SK-N-SH treated with all-trans-retinoic acid at 6 μM for 48 hours (cell line): Measurements from ENCODE around the gene AGGF1.

Experiments used
- TCF4 ChIP-seq: fragments of 250-450 bp; sonication (Bioruptor Pico); IDR thresholded peaks from 2 replicates; pipeline ENCODE4 v1.8.0; 2021; ENCODE audit warnings: mild to moderate bottlenecking, moderate library complexity, borderline replicate concordance
- ZC3H10 ChIP-seq: fragments of 250-450 bp; sonication (Bioruptor Pico); IDR thresholded peaks from 2 replicates; pipeline ENCODE4 v1.5.1; 2021; ENCODE audit warnings: mild to moderate bottlenecking, moderate library complexity
- ZFP3 ChIP-seq: fragments of 250-450 bp; sonication (Bioruptor Pico); IDR thresholded peaks from 2 replicates; pipeline ENCODE4 v1.5.0; 2020; ENCODE audit warnings: mild to moderate bottlenecking, moderate library complexity
- ZFP30 ChIP-seq: fragments of 450-650 bp; formaldehyde crosslinking; IDR thresholded peaks from 2 replicates; pipeline ENCODE4 v1.5.0; 2022; ENCODE audit warnings: mild to moderate bottlenecking, moderate library complexity
- ZNF8 ChIP-seq: fragments of 450-650 bp; formaldehyde crosslinking; IDR thresholded peaks from 2 replicates; pipeline ENCODE4 v1.5.0; 2020; ENCODE audit warnings: mild to moderate bottlenecking, moderate library complexity
- TF ChIP-seq, protein P1 (sequence below): fragments of 250-450 bp; sonication (Bioruptor Pico); IDR thresholded peaks from 2 replicates; pipeline ENCODE4 v1.5.1; 2020; ENCODE audit warnings: low read depth, mild to moderate bottlenecking, moderate library complexity

DNA sequence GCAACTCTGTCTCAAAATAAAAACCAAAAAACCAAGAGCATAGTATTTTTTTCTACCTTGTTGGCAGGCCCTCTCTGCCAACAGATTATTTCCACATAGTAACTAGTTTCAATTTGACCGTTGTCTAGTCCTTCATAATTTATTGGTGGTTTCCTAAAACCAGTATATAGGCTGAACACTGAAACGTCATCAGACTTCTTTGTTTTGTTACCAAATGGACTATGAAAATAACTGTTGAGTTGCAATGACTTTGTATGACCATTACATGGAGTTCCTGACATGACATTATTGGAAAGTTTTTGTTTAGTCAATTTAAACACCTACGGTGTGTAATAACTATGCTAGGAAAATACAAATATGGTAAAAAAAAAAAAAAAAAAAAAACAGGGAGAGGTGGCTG is 1.7 kb downstream of the AGGF1 start:
- TF ChIP-seq, protein P1, sequence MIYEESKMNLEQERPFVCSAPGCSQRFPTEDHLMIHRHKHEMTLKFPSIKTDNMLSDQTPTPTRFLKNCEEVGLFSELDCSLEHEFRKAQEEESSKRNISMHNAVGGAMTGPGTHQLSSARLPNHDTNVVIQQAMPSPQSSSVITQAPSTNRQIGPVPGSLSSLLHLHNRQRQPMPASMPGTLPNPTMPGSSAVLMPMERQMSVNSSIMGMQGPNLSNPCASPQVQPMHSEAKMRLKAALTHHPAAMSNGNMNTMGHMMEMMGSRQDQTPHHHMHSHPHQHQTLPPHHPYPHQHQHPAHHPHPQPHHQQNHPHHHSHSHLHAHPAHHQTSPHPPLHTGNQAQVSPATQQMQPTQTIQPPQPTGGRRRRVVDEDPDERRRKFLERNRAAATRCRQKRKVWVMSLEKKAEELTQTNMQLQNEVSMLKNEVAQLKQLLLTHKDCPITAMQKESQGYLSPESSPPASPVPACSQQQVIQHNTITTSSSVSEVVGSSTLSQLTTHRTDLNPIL (CRISPR knock-in tag) = no peak
- TF ChIP-seq ZFP3 (no peak), ZC3H10 (CRISPR knock-in tag) (no peak), ZFP30 (CRISPR knock-in tag) (no peak), TCF4 (CRISPR knock-in tag) (no peak), ZNF8 (CRISPR knock-in tag) (no peak)
